Iris pigment epithelial cell (primary cell): ENCODE data around the gene TMEM120B.

ENCODE experiments used
- DNase-seq: peaks from one replicate; pipeline ENCODE4 v3.0.0-alpha.2; 2011; ENCODE audit warnings: low read depth

The TMEM120B gene

DNA sequence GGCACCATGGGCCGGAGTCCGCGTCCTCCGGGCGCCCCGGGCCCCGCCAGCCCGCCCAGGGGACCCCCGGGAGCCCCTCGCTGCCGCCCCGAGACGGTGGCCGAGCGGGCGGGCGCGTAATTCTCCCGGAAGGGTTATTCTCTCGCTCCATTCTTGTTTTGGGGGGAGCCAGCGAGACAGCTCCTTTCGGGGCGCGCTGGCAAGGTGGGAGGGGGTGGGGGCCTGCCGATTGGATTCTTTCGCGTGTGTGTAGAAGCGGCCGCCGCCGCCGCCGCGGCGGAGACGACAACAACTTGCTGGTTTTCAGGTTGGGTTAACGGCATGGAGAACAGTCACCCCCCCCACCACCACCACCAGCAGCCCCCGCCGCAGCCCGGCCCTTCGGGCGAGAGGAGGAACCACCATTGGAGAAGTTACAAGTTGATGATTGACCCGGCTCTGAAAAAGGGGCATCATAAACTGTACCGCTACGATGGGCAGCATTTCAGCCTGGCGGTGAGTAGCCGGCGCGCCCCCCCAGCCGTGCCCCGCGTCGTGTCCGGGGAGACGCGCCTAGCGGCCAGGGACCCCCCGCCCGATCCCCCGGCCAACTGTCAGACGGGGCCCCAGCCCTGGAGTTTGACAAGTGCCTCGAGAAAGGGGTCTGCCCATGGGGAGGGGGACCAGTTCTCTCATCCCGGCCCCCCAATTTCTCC, 92.0 kb downstream of the TMEM120B start:
- peak; percentile 53 for DNase-seq

DNA sequence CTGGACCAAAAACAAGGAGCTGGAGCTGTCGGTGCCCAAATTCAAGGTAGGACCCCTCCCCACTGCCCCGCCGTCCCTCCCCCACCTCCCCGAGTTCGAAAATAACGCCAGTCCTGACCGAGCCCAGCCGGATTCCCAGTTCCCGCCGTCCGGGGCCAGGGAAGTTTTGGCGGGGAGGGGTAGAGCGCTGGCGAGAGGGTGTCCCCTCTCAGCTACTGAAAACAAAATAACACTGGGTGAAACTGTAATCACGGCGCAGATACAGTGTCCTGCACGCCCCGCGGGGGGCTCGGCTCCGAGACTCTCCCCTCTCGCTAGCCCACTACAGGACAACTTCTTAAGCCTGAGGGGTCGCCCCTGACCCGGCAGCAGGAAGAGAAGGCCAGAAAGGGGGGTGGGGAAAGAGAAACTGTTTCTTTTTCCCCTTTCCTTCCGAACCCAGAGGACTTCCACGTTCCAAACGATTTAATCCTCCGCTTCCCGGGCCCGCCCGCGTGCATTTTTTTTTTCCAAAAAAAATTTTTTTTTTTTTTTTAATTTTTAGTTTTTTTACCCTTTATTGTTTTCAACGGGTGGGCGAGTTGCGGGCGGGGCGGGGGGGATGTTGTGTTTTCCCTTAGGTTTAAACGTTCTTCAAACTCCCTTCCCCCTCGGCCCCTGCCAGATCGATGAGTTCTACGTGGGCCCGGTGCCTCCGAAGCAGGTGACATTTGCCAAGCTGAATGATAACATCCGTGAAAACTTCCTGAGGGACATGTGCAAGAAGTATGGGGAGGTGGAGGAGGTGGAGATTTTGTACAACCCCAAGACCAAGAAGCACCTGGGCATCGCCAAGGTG, 92.8 kb downstream of the TMEM120B start:
- peak; percentile 25 for DNase-seq

DNA sequence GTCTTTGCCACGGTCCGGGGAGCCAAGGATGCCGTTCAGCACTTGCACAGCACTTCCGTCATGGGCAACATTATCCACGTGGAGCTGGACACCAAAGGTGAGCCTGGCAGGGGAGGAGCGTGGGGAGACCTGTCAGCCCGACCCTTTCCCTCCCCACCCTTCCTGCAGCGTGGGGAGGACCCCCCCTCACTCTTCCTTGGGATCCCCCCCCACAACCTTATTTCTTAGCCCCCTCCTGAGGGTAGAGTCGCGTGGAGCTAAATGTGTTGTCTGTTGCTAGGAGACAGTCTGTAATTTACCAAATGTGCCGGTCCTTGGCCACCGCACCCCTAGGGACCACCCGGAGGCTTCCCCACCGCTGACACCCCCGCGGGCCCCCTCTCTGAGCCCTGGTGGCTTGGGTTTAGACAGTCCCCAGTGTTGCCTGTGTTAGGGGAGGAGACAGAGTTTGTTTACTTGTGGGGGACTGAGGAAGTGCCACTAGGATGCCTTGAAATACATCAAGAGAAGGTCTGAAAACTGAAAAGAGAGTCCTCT, 93.5 kb downstream of the TMEM120B start:
- no peak for DNase-seq

DNA sequence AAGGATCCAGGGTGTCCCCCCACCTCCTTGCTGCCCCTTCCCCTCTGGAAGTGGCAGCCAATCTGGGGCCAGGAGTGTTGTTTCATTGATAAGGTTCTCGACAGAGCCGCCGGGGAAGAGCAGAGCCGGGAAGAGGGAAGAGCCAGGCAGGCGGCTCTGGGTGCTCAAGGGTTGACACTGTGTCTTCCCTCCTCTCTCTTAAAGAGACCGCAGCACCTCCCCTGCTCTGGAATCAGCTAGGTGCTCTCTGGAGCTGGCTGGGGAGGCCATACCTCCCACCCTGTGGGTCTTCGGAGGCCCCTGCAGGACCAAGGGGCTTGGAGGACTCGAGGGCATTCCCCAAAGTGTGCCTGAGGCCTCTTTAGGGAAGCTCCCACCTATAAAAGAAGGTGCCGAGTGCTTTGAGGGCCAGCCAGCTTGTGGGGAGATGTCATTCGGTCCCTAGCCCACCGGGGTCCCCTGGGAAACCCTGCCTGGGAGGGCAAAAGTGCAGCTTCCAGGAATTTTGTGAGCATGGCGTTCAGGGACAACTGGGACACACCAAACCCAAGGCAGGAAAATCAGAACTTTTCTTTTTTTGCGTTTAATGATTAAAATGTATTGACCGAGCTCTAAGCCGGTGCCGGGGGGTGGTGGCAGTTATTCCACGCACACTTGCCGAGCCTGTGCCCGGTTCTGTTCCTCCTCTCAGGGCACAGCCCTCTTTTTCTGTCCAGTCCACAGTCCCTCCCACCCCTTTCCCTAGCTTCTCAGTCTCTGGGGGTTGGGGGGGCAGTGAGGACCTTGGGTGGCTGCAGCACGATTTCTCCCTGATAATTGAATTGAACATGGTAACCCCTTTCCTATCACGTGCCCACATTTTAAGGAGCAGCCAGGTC, 94.2 kb downstream of the TMEM120B start:
- DNase-seq = peak; percentile 40

DNA sequence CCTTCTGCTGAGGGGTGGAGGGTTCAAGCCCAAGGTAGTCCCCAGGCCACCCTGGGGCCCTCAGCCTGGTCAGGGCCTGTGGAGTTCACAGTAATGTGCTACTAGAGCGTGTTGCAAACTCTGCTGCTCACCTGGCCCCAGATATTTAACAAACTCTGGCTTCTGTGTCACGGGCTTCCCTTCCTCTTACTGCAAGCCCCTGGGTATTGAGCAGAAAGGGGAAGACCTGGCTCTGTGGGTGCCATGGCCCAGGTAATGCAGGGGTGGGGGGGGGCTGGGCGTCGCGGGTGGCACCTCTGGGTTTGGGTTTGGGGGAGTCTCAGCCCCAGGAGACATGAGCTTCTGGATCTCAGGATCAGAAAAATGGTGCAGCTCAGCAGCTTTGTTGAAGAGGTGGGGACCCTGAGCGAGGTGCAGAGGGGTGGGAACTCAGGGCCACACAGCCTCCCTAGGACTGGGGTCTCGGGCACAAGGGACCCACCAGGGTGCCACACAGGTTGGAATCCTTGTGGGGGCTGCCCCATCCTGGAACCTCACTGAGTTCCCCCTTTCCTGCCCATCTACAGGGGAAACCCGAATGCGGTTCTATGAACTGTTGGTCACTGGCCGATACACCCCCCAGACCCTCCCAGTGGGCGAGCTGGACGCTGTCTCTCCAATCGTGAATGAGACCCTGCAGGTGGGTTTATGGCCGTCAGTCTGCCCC, 95.2 kb downstream of the TMEM120B start:
- no peak for DNase-seq

DNA sequence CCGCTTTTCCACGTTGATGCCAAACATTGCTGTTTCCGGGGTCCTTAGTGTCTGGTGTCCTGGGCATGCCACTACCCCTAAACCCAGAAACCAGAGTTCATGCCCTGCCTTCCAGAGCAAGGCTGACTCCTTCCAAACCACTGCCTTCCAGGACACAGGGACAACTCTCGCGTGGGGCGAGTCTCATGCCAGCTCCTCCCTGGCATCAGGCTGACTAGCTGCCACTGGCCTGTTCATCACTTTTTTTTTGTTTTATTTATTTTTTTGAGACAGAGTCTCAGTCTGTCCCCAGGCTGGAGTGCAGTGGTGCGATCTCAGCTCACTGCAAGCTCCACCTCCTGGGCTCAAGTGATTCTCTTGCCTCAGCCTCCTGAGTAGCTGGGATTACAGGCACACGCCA, 96.1 kb downstream of the TMEM120B start:
- DNase-seq = no peak

DNA sequence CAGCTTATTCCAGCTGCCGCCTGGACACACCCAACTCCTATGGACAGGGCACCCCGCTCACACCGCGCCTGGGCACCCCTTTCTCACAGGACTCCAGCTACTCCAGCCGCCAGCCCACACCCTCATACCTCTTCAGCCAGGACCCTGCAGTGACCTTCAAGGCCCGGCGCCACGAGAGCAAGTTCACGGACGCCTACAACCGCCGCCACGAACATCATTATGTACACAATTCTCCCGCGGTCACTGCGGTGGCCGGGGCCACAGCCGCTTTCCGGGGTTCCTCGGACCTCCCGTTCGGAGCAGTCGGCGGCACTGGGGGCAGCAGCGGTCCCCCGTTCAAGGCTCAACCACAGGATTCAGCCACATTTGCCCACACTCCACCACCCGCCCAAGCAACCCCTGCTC, 97.2 kb downstream of the TMEM120B start:
- no peak for DNase-seq

DNA sequence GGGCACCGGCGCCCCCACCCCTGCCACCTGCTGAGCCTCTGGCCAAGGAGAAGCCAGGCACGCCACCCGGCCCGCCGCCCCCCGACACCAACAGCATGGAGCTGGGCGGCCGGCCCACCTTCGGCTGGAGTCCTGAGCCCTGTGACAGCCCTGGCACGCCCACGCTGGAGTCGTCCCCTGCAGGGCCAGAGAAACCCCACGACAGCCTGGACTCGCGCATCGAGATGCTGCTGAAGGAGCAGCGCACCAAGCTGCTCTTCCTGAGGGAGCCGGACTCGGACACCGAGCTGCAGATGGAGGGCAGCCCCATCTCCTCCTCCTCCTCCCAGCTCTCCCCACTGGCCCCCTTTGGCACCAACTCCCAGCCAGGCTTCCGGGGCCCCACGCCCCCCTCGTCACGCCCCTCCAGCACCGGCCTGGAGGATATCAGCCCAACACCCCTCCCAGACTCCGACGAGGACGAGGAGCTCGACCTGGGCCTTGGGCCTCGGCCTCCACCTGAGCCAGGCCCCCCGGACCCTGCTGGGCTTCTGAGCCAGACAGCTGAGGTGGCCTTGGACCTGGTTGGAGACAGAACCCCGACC, 97.8 kb downstream of the TMEM120B start:
- no peak for DNase-seq

DNA sequence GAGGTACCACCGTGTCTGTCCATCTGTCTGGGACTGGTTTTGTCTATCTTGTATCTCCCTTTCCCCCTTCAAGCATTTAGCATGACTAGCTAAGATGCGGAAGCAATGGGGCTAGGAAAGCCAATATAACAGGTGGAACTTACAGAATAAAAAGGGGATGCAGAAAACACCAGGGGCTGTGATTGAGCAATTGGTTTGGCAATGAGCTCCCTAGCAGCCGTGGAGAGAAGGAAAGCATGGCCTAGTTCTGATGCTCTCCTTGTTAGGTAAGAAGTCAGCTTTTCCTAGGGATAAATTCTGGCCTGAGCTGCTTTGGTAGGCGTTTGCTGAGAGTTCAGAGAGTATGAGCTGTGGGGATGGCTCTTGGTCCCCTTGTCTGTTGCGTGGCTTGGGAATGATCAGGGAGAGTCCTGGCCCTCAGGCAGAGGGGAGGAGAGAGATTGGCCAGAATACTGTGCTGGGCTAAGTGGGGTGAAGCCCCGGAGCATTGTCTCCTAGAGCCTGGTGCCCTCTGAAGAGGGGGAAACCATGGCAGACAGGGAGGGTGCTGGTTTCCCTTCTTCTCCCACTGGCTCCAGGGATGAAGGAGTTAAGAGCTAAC, 98.4 kb downstream of the TMEM120B start:
- DNase-seq = no peak

DNA sequence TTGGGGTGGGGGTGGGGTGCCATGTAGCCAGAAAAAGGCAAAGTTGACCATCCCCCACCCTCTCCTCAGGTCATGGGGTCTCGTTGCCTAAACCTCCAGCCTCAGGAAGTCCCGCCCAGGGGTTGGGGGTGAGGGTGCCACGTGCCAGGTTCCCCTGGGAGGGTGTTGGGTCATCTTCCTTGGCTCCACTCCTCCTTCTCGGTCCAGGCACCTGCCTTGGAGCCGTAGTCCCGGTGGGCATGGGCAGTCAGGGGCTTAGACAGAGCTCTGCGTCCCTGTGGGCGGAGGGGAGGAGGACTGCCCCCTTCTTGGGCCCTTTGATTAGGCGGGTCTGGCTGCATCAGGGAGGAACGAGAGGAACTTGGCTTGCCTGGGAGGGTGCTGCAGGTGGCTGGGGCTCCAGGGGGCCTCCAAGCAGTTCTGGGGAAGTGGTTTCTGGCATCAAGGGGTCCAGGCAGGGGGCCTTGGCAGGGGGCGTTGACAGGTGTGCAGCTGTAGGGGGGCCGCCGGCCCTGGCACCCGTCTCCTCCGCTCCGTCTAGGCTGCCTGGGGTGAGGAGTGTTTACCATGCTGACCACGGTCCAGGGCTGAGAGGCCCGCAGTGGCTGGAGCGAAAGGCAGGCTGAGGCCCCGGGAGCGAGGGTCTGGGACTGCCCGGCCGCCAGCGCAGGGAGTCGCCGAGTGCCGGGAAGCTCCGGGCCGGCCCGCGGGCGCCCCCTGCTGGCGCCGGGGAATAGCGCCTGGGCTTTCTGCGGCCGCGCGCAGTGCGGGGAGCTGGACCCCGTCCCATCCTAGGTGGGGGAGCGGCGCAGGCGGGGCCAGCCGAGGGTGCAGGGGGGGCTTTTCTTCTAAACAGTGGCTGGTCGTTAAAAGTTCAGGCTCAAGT, 99.1 kb downstream of the TMEM120B start:
- peak; percentile 50 for DNase-seq

DNA sequence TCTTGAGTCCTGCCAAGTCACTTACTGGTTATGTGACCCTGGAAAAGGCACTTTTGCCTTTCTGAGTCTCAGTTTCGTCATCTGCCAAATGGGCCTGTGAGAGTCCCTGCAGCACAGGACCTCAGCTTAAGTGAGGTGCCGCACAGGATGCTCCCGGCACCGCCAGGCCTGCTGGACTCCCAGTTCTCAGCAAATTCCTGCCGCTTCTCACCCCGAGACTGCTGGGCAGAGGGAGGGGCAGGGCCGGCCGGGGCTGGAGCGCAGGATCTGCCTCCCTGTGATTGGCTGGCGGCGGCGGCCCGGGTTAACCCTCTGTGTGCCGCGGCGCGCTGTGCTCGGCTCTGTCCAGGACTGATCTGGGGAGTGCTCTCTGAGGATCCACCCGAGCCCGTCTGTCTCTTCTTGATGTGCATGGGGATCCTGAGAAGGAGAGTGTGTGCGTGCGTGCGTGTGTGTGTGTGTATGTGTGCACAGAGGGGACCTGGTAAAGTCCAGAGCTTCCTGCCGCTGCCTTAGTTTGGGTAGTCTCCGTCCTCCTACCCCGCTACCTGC, 99.8 kb downstream of the TMEM120B start:
- DNase-seq = peak; percentile 83

DNA sequence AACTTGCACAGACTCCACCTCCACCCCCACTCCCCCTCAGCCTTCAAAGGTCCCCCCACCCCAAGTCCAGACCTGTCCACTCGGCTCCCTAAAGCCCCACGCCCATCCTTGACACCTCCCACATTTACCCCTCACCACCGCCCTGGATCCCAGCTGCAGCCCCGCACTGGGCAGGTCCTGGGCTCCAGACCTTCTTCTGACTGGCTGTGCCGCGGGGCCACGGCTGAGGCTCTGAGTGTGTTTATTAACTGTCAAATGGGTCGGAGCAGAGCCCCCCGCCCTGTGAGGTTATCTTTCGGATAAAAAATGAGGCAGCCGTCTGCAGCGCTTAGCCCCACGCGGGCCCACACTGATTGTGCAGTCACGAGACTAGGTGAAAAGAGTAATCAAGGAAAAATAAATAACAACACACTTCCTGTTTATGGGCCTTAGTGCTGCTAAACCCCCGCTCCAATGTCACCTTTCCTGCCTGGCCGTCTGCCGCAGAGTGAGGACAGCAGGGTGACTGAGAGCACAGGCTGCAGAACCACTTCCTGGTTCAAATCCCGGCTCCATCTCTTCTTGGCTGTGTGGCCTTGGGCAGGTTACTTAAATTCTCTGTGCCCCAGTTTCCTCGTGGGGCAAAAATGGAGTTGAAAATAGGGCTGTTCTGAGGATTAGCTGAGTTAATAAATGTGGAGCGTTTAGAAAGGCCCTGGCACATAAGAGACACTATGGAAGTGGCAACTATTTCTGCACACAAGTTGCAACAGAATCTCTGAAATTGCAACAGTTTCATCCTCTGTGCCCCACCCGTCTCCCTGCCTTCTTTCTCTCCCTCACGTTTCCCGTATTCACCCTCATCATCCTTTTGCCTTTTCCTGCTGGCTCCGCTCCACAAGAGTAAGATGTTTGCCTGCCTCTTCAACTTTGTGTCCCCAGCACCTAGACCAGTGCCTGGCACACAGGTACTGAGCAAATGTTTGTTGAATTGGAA, 100.7 kb downstream of the TMEM120B start:
- no peak for DNase-seq

DNA sequence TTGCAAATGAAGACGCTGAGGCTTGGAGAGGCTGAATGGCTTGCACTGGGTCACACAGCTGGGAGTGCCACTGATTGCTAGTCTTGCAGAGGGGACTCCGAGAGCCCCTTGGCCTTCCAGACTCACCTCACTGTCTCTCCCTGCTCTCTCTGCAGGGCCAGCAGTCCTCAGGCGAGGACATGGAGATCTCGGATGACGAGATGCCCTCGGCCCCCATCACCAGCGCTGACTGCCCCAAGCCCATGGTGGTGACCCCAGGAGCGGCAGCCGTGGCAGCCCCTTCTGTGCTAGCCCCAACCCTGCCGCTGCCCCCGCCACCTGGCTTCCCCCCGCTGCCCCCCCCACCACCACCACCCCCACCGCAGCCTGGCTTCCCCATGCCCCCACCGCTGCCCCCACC, 101.4 kb downstream of the TMEM120B start:
- DNase-seq = no peak

DNA sequence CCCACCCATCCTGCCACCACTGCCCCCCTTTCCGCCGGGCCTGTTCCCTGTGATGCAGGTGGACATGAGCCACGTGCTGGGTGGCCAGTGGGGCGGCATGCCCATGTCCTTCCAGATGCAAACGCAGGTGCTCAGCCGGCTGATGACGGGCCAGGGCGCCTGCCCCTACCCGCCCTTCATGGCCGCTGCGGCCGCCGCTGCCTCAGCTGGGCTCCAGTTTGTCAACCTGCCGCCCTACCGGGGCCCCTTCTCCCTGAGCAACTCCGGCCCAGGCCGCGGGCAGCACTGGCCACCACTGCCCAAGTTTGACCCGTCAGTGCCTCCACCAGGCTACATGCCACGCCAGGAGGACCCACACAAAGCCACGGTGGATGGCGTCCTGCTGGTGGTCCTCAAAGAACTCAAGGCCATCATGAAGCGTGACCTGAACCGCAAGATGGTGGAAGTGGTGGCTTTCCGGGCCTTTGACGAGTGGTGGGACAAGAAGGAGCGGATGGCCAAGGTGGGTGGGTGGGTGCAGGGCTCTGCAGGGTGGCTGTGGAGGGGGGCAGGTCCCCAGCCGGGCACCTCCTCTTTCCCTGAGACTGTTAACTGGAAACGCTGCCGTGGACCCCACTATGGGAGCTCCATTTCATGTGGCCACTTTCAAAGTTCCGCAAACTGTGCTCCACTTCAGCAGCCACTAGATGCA, 102.0 kb downstream of the TMEM120B start:
- DNase-seq = no peak

DNA sequence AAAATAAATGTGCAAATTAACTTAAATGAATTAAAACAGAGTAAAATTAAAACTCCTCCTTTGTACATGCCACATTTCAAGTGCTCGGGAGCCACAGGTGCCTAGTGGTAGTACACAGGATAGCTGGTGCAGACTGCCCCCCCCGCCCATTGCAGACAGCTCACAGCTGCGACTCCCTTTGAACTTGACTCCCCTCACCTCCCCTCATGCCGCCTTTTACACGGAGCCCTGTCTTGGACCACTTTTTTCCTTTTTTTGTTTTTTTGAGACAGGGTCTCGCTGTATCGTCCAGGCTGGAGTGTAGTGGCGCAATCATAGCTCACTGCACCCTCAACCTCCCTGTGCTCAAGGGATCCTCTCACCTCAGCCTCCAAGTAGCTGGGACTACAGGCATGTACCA, 102.7 kb downstream of the TMEM120B start:
- DNase-seq = no peak

DNA sequence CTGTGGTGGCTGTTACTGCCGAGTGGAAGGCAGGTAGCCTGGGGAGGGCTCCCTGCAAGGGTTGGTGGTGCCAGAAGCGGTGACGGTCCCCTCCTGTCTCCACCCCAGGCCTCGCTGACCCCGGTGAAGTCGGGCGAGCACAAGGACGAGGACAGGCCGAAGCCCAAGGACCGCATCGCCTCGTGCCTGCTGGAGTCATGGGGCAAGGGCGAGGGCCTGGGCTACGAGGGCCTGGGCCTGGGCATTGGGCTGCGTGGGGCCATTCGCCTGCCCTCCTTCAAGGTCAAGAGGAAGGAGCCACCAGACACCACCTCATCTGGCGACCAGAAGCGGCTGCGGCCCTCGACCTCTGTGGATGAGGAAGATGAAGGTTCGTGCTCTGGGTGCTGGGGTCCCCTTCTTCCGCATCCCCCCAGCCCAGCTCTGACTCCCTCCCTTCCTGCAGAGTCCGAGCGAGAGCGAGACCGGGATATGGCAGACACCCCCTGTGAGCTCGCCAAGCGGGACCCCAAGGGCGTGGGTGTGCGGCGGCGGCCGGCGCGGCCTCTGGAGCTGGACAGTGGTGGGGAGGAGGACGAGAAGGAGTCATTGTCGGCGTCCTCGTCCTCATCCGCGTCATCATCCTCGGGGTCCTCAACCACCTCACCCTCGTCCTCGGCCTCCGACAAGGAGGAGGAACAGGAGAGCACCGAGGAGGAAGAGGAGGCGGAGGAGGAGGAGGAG, 104.5 kb downstream of the TMEM120B start:
- no peak for DNase-seq

DNA sequence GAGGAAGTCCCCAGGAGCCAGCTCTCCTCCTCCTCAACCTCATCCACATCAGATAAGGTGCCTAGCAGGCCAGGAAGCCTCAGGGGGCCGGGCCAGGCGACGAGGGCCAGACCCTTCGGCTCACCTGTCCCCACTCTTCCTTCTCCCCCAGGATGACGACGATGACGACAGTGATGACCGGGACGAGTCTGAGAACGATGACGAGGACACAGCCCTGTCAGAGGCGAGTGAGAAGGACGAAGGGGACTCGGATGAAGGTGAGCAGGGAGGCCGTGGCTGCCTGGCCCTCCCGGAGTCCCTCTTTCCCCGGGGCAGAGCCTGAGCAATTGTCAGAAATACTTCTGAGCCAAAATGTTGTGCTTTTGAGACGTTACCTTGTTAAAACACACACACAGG, 105.1 kb downstream of the TMEM120B start:
- DNase-seq = no peak
